Activated effector memory CD4-positive, alpha-beta T cell treated with Interleukin-2 at 50 U/mL for 16 hours (primary cell): Measurements from ENCODE around the gene SOSTDC1.
"Not testable (repeated sequence)": the region's sequence is repeated elsewhere in the genome, so short reads cannot be mapped to it uniquely, and the experiment has no call there.

Experiments used
- DNase-seq: peaks from one replicate; pipeline ENCODE4 v3.0.0-alpha.2; 2020

SOSTDC1 gene

DNA sequence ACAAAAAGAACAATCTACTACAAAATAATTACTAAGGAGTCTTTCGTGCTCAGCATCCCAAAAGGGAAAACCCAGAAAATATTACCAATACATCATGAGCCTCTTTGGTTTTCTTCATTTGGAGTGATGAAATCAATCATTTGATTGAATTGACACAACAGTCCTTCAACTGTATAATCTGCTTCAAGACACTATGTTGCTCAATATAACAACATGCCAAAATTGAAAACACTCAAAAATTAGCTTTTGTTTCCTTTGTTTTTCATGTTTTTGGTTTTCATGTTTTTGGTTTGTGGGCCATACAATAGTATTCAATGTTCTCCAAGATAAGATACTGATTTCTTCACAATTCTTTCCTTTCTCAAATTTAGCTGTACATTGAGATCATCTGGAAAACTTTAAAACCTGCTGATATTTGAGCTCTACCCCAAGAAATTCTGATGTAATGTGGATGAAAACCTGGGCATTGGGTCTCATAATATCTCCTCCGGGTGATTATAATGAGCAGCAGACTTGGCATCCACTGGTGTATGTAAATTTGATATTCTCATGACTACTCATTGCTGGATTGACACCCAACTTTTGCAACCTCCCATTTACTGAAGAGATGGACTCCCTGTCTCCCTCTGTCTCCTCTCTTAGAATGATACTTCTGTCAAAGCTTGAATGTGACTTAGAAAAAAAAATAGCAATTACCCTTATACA lies 4.6 kb downstream of the SOSTDC1 start:
- DNase-seq = no peak

DNA sequence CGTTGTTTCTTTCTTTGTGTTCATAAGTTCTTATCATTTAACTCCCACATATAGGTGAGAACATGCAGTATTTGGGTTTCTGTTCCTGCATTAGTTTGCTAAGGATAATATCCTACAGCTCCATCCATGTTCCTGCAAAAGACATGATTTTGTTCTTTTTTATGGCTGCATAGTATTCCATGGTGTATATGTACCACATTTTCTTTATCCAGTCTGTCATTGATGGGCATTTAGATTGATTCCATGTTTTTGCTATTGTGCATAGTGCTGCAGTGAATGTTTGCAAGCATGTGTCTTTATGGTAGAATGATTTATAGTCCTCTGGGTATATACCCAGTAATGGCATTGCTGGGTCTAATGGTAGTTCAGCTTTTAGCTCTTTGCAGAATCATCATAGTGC lies 9.2 kb downstream of the SOSTDC1 start:
- DNase-seq = not testable (repeated sequence)

DNA sequence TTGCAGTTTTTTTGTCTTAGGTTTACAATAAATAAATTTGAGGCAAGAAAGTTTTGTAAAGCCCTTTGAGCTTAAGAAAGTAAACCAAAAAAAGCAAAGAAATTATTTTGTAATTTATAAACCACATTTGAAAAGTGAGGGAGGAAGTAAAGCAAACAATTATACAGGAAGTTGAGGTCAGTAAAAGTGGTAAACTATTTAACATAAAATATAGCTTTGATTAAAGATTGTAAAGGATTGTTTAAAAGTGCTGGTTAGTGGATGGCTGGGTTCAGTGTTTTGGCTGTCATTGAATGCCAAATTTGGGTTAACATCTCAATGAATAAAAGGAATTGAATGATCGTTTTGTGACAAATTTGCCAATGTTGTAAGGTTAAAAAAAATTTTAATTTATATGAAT lies 9.9 kb downstream of the SOSTDC1 start:
- DNase-seq = no peak

DNA sequence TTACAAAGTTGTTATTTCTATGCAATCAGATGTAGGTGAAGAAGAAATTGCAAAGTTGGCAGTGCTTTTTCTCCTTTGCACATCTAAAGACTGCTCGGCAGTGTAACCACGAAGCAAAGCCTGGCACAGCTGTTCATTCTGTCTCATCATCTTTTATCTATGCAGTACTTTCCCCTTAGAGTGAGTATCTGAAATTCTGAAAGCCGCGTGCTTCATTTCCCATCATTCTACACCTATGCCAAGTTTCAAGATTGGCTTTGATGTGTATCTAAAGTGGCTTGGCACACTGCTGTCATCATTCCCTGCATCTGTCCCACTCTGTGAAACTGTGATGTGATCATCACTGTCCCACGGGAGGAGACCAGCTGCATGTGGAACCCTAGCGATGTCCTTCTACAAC lies 15.2 kb downstream of the SOSTDC1 start:
- no peak for DNase-seq

DNA sequence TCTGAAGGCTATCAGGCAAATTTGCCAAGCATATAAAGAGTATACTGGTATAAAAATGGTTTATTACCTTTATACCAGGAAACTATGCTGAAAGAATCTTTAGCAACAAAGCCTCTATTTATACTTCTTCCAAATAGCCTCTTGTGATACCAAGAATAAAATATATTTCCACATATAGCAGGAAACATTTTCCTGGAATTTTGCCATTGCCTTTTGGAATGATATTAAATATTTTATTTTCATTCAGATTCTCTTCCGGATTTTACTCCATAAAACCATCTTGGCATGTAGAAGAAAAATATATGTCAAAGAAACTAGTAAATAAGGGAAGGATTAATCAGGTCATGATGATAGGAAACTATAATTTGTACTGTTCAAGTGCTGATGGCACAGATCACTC lies 17.7 kb downstream of the SOSTDC1 start:
- no peak for DNase-seq

DNA sequence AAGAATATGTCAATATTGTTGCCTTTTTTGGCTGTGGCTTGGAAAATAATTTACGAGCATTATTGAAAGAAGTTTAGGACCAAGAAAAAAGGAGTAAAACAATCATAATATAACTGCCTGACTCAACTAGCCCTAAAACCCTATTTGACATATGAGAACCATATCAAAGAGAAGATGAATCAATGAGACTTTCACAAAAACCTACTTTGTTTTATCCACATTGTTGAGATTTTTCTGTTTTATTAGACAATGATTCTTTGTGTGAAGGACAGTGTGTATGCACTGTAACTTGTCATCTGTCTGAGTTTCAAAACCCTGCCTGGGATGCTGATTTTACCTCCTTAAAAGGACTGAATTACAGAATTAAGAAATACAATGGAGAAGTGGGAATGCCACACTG lies 19.0 kb downstream of the SOSTDC1 start:
- DNase-seq = no peak

DNA sequence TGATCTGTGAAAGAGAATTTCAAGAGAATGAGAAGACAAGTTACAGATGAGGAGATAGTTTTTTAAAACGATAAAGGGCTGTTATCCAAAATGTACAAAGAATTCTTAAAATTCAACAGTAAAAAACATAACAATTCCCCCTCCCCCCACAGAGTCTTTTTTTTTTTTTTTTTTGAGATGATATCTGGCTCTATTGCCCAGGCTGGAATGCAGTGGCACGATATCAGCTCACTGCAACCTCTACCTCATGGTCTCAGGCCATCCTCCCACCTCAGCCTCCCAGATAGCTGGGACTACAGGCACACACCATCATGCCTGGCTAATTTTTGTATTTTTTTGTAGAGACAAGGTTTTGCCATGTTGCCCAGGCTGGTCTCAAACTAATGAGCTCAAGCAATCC lies 21.7 kb downstream of the SOSTDC1 start:
- DNase-seq = not testable (repeated sequence)

DNA sequence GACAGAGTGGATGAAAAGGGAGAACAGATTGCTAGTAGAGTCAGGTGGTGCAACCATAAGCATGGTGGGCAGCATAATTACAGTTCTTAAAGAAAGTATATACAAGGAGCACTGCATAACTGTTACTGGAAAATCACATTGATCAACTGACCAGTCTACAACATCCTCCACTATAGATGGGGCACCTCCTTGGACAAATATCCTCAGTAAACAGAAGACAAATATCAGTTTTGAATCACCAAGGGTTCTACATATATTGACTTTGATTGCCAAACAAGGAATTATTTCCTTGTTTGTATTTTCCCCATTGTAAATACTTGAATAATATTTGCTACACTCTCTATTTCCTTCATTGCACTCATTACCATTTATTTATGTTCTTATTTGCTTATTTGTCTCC lies 26.6 kb downstream of the SOSTDC1 start:
- no peak for DNase-seq

DNA sequence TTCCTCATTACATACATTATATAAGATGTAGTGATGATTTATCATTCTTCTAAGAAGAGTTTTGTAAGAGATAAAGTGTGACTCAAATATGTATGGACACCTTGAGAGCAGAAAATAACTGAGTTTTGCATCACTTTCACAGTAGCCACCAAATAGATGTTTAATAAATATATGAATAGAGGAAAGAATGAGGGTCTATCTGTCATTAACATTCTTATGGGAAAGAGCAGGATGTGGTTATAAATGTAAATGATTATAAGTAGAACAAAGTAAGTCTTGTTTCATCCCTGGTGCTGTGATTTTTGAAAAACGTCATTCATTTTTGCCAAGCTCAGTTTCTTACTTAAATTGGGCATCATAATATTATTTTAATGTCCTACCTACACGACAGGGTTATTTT lies 29.2 kb downstream of the SOSTDC1 start:
- no peak for DNase-seq

DNA sequence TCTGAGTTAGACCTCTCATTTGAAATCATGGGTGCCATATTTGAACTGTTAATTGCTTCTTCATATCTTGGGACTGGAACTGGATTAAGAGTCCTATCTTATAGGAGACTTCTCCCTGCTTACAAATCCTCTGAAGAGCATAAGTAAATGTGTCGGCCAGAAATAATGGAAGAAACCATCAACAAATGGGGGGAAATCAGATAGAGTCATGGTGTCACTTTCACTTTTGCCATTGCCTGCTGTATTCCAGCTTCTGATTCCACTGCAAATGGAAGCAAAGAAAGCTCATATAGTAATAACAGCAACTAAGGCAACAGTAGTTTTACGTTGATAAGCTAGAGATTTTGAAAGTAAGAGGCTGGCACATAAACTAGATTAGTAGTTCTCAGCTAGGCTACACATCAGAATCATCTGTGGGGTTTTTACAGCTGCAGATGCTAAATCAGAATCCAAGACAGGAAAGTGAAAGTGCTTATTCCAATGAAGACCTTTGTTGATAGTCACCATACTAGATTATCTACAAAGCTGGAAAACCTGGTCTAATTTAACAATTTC lies 31.9 kb downstream of the SOSTDC1 start:
- DNase-seq = no peak

DNA sequence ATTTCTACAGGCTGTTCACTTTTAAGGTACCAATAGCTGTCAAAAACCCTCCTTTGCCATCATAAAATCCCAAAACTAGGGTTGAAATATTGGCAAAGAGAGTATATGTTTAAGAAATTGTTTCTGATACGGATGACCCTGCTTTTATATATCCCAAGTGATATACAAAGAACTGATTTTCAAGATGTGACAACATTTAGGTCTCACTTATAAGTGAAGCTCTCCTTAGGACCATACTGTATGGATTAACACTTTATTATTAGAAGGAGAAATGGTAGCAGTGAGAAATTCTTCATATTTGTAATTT lies 33.2 kb downstream of the SOSTDC1 start:
- DNase-seq = no peak

DNA sequence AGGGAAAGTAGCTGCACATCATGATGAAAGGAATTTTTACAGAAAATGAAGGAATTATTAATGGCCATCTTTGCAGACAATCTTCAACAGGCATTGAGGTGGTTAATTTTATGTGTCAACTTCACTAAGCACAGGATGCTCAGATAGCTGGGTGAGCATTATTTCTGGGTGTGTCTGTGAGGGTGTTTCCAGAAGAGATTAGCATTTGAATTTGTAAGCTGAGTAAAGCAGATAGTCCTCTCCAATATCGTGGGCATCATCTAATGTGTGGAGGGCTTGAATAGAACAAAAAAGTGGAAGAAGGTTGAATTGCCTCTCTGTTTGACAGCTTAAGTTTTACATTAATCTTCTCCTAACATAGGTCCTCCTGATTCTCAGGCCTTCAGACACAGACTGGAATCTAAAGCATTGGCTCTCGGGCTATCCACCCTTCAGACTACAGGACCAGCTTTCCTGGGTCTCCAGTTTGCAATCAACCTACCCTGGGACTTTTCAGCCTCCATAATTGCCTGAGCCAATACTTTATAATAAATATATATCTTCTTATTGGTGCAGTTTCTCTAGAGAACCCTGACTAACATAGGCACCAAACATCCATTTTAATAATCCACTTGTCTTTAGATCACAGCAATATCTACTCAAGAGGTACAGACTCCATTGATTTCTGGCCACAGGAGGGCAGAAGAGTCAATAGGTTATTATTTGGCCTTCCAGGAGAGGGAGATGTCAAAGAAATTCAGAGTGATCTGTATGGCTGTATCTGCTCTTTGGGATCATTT lies 33.7 kb downstream of the SOSTDC1 start:
- no peak for DNase-seq

DNA sequence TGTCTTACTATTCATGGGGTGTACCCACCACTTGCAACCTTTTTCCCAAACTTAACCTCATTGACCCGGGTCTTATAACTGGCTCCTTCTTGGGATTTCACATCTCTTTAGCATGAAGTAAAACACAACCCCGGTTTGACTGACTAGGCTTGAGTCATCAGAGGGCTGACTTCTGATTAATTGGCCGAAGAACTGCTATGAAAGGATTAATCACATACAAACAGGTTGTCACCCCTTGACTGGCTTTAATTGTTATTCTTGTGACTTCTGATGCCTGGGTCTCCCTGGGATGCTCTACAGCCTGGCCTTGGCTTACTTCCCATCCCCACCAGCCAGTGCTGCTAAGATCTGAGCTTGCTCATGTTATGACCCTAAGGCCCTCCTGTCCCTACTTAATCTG lies 35.4 kb downstream of the SOSTDC1 start:
- DNase-seq = no peak

DNA sequence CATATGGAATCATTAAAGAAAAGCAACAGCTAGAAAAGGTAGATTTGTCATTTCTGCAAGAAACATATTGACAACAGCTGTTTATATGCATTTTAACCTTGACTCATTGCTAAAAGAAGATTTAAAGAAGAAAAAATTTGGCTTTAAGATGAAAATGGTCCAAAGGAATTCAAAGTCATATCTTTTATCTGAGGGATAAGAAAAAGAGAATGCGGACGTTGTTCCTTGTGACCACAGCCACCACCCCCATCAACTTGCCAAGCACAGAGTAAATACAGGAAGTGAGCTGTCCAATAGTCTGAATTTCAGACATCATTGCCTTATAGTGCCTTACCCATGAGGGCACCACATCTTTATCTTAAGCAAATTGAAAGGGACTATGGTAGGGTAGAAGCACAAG lies 36.9 kb downstream of the SOSTDC1 start:
- DNase-seq = no peak

DNA sequence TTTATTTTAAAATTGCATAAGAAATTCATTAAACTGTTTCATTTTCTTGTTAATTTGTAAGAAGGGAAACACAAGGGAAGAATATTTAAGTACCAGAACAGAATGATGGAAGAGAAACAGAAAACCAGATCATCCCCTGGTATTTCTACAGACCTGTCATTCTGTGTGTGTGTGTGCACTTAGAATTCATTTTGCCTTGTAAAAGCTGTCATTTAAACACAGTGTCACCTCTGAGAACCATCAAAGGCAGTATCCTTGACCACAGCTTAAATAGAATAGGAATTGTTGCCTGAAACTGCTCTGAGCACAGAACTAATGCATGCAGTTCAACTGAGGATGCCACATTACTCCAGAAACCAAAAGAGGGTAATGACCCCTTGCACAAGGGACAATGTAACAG lies 37.4 kb downstream of the SOSTDC1 start:
- no peak for DNase-seq

DNA sequence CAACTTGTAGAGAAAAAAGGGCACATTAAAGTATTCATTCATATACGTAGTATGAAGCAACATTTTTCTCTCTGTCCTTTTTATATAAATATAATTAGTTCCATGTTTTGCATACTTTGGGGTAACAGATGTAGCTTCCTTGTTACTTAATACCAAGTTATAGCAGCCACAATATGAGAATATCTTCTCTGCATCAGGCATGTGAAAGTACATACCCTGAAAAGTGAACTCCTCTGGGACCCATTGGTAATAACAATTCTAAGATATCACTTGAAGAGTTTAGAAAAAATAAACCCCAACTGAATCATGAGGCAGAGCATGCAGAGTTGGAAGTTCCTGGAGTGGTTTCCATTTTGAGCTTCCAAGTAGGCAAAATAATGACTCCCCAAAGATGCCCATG lies 41.8 kb downstream of the SOSTDC1 start:
- no peak for DNase-seq

DNA sequence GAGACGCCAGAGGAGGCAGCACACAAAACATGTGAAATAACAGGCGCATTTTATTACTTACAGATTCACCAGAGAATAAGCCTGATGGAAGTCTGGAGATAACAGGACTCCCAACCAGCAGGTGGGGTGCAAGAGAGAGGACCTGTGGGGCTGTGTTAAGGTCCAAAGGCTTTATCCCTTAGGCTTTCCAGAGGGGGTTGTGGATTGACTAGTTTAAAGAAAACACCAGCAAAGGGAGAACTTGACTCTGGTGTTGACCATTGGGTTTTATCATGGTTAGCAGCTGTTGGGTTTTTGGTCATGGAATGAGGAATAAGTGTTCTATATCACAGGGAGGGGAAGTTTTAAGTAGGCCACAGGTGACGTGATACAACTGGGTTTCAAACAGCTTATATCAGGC lies 42.6 kb downstream of the SOSTDC1 start:
- no peak for DNase-seq

DNA sequence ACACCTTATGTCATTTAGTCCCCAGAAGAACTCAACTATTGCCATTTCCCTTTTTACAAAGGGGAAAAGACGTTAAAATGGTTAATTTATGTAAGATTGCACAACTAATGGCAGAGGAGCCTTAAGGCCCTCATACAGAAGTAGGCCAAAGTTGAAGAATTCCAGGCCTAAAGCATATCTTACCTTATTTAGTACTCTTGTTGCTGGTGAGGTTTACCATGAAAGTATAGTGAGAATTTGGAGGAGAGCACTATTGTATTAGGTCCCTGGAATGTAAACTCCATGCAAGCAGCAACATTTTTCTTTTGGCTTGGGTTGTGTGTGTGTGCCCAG lies 43.5 kb downstream of the SOSTDC1 start:
- DNase-seq = no peak

DNA sequence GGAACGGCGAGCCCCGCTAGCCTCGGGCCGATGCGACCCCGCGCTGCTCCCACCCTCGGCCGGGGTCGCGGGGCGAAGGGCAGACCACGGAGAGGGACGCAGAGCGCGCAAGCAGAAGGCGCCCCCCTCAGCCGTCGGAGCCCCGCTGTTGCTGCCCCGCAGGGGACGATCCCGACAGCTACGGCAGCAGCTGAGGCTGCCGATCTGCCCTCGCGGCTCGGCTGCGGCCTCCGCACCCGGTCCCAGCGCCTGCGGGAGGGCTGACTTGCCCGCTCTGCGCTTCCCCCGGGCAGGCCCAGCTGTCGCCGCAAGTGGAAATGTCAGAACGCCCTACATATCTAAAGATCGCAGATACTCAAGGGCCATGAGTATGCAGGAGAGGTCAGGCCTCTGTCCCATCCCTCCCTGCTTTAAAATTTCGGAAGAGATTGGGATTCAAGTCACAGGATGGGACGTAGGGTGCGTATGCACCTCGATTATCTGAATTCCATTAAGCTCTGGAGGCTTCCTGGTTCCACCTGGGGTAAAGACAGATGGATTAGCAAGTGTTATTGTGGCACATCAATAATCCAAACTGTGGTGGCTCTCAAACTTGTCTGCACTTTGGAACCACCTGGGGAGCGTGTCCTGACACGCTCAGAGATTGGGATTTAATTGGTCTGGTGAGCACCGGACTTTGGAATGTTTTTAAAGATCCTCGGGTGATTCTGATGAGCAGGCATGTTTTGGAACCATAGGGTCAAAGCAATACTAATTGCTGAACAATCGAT lies 44.0 kb downstream of the SOSTDC1 start, which contains the start of gene CRPPA:
CRPPA (minus strand) TSS at position 206 of the 770 bp plus-strand sequence. CDS start 216 bp downstream, outside the sequence.
- DNase-seq = no peak

DNA sequence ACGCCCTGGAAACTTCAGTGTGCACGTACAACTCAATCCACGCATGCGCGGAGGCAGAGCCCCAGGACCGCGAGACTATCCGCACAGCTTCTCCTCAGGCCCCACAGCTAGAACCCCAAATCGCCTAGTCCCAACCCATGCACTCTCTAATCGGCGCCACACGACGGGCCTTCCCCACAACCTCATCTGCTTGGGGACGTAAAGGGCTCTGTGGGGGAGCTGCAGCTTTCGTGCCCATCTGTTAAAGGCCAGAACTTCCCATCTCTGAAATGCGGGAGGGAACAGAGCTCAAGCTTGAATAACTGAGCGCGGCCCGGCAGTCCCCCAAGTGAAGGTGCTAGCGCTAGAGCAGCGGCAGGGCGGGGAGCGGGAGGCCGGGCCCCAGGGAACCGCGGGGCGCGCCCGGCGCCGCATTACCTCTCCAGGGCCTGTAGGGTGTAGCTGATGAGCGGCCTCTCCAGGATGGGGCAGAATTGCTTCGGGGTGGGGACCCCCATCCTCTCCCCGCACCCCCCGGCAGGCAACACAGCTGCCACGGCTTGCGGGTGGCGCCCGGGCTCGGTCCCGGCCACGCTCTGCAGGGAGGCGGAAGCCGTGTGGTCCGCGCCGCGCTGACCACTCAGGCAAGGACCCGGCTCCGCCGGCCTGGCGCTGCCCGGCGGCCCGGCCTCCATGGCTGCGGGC lies 44.7 kb downstream of the SOSTDC1 start:
- peak; percentile 54 for DNase-seq

DNA sequence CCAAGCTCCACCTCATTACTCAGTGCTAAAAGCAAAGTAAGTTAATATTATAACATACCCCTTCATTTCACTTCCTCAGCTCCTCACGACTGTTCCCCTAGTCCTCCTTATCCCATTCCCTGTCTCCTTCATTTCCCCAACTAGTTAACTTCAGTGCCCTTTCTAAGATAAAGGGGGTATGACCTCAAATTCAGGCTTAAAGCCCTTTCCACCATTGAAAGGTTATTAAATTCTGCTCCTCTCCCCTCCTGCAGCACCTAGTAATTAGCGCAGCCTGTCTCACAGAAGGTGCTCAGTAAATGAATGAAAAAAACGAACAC lies 45.2 kb downstream of the SOSTDC1 start:
- no peak for DNase-seq

DNA sequence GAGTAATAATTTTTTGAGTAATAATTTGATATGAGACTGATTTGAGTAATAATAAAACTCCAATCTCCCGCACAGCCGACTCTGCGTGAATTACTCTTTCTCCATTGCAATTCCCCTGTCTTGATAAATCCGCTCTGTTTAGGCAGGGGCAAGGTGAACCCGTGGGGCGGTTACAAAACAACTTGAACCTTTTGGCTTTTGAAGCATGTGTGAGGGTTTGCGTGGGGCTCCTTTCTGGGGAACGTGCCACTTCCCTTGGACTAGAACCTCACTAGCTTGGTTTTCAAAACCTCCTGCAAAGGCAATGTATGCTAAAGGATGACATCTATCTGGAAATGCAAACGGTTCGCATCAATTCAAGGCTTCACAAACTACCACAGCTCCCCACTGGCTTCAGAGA lies 45.7 kb downstream of the SOSTDC1 start:
- no peak for DNase-seq

DNA sequence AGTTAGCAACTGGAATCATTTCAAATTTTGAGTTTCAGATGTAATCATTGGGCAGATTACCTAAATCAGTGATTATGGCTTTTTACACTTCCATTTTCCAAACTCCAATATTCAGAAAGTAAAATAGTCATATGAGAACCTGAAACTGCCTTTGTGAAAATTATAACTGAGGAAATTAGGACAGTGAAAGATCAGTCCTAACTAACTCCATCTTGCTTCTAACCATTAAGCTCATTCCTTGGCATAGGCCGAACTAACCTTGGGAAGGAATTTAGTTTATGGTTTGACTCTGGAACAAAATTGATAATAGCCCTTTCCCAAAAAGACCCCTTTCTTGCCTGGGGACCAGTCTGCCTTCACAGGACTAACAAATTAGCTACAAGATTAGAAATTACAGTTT lies 46.4 kb downstream of the SOSTDC1 start:
- no peak for DNase-seq
